ENCODE measurements around the gene FANCC.

GRCh38 chr9:95297760-95298159 lies 19.7 kb downstream of the FANCC start:
- no peak for TF ChIP-seq CTCF (IDR thresholded peaks at IDR 0.05; ENCODE audit: insufficient read depth, low read depth, low read length)
- TF ChIP-seq EZH2 (IDR thresholded peaks at IDR 0.05; ENCODE audit: insufficient read depth, low read length), result no peak
